Uterus (tissue), 4 donors: Measurements from ENCODE around the gene GALNT1. TPM values are rescaled to one million over a fixed set of nuclear protein-coding genes. Genes with fewer than 3 reads are reported as not detected.

ENCODE experiments used
- DNase-seq, 2 donors: peaks; one replicate each; pipeline ENCODE4 v3.0.0-alpha.2; 2019 to 2020
- H3K27ac ChIP-seq, 2 donors: fragments of 200-600 bp; sonication (generic); 1 replicate in 1 of 2; 2 replicates in 1 of 2; pipeline ENCODE4 v1.5.1; 2016 to 2018
- H3K27me3 ChIP-seq, 2 donors: fragments of 200-600 bp; sonication (generic); one replicate each; pipeline ENCODE4 v1.5.1; 2018 to 2019; ENCODE audit warnings: control low read depth in 1 of 2
- H3K36me3 ChIP-seq, 2 donors: fragments of 200-600 bp; sonication (generic); one replicate each; pipeline ENCODE4 v1.5.1; 2019; ENCODE audit warnings: control low read depth in 1 of 2
- H3K4me1 ChIP-seq, 2 donors: fragments of 200-600 bp; sonication (generic); one replicate each; pipeline ENCODE4 v1.5.1; 2018 to 2019; ENCODE audit warnings: control low read depth in 1 of 2
- H3K4me3 ChIP-seq, 2 donors: fragments of 200-600 bp; sonication (generic); 1 replicate in 1 of 2; 2 replicates in 1 of 2; pipeline ENCODE4 v1.5.1; 2018 to 2019; ENCODE audit warnings: mild to moderate bottlenecking in 1 of 2
- H3K9me3 ChIP-seq, 2 donors: fragments of 200-600 bp; sonication (generic); one replicate each; pipeline ENCODE4 v1.5.1; 2019; ENCODE audit warnings: control low read depth in 1 of 2
- POLR2A ChIP-seq, 2 donors: fragments of 450-650 bp; IDR thresholded peaks; one replicate each; pipeline ENCODE4 v1.6.1; 2016; ENCODE audit warnings: antibody characterized with exemption in 2 of 2, mild to moderate bottlenecking in 1 of 2, moderate library complexity in 1 of 2
- intact Hi-C: fragments of 100-400 bp; cut with DNase I; formaldehyde crosslinking; loops from one replicate; pipeline ENCODE4 v1.15.1; 2023; ENCODE audit warnings: low total_unique reads
- total RNA-seq, 4 donors: library from RNA; depleted of rRNA in 3 of 4; stranded (reverse); fragments of >200 nt in 3 of 4; gene quantifications; one replicate each; pipeline versions ENCODE4 v1.1.0 to v1.2.4, GENCODE V29; 2014 to 2023
- TF ChIP-seq, protein P1 (sequence below), 4 experiments: fragments of 200-600 bp in 2 of 4; fragments of 450-650 bp in 2 of 4; sonication (generic) in 2 of 4; IDR thresholded peaks; one replicate each; pipeline ENCODE4 v1.5.1; 2016 to 2019; ENCODE audit warnings: antibody characterized with exemption in 4 of 4, mild to moderate bottlenecking in 2 of 4, moderate library complexity in 1 of 4
- donor health status: DM: yes; HTN: yes; CAD: no.

GALNT1 gene
- total RNA-seq, 4 donors from 2014 or later = 13.6 to 98.2 (median 33.3) TPM

DNA sequence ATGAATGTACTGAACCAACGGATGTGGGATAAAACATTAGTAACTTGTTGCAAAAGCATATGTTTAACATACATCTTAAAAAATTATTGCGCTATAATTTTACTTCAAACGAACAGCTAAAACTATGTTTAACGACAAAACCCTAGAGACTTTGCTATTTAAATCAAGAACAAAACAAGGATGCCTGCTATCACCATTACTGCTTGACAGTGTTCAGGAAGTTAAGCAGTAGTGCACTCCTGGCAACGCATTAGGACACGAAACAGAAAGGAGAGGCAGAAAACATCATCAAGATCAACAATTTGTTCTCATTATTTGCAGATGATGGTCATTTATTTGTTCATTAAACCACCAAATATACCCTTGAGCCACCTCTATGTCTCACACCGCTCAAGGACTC lies 151.9 kb downstream of the GALNT1 start:
- H3K27ac ChIP-seq = no peak overlapping the region
- no peak overlapping the region for H3K4me3 ChIP-seq
- H3K27me3 ChIP-seq = no peaks in the 10 kb centered on the region
- DNase-seq = no peak
- H3K36me3 ChIP-seq = no peaks in the 10 kb centered on the region
- TF ChIP-seq, protein P1, sequence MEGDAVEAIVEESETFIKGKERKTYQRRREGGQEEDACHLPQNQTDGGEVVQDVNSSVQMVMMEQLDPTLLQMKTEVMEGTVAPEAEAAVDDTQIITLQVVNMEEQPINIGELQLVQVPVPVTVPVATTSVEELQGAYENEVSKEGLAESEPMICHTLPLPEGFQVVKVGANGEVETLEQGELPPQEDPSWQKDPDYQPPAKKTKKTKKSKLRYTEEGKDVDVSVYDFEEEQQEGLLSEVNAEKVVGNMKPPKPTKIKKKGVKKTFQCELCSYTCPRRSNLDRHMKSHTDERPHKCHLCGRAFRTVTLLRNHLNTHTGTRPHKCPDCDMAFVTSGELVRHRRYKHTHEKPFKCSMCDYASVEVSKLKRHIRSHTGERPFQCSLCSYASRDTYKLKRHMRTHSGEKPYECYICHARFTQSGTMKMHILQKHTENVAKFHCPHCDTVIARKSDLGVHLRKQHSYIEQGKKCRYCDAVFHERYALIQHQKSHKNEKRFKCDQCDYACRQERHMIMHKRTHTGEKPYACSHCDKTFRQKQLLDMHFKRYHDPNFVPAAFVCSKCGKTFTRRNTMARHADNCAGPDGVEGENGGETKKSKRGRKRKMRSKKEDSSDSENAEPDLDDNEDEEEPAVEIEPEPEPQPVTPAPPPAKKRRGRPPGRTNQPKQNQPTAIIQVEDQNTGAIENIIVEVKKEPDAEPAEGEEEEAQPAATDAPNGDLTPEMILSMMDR (IDR thresholded peaks at IDR 0.05) = no peak
- no peak for TF ChIP-seq POLR2A (IDR thresholded peaks at IDR 0.05)
- H3K9me3 ChIP-seq = no peaks in the 10 kb centered on the region
- H3K4me1 ChIP-seq = no peaks in the 10 kb centered on the region
- intact Hi-C loops = no loop called here

DNA sequence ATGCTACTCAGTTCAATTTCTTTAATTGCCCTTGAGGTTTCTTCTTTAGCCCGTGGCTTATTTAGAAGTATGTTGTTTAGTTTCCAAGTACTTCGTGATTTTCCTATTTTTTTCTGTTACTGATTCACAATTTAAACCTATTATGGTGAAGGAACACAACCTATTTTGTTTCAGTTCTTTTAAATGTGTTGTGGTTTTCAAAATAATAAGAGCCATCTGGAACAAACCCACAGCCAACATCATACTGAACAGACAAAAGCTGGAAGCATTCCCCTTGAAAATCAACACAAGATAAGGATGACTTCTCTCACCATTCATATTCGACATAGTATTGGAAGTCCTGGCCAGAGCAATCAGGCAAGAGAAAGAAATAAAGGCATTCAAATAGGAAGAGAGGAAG lies 155.2 kb downstream of the GALNT1 start:
- Histone ChIP-seq H3K9me3 (no peaks in the 10 kb centered on the region), H3K27ac (no peak overlapping the region), H3K4me1 (no peaks in the 10 kb centered on the region), H3K4me3 (no peak overlapping the region), H3K27me3 (no peaks in the 10 kb centered on the region), H3K36me3 (no peaks in the 10 kb centered on the region)
- intact Hi-C loops = no loop called here
- no peak for DNase-seq
- TF ChIP-seq POLR2A (IDR thresholded peaks at IDR 0.05) = no peak
- TF ChIP-seq, protein P1 (IDR thresholded peaks at IDR 0.05) = no peak

DNA sequence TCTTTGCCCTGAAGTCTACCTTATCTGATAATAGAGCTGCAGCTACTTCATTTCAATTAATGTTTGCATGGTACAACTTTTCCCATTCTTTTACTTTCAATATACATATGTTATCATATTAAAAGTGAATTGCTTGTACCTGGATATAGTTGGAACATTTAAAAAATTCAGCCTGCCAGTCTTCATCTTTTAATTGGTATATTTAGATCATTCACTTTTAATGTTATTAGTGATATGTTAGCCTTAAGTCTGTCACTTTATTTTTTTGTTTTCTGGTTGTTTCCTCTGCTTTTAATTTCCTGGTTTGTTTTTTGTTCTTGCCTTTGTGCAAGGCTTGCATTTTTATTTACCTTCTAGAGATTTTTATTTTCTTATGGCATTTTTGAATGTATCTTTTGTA lies 158.2 kb downstream of the GALNT1 start:
- H3K4me3 ChIP-seq = no peak overlapping the region
- intact Hi-C loops = no loop called here
- no peak overlapping the region for H3K27ac ChIP-seq
- no peaks in the 10 kb centered on the region for H3K27me3 ChIP-seq
- TF ChIP-seq POLR2A (IDR thresholded peaks at IDR 0.05) = no peak
- TF ChIP-seq, protein P1 (IDR thresholded peaks at IDR 0.05) = no peak
- H3K36me3 ChIP-seq = no peaks in the 10 kb centered on the region
- no peaks in the 10 kb centered on the region for H3K9me3 ChIP-seq
- DNase-seq = no peak
- H3K4me1 ChIP-seq = no peaks in the 10 kb centered on the region

DNA sequence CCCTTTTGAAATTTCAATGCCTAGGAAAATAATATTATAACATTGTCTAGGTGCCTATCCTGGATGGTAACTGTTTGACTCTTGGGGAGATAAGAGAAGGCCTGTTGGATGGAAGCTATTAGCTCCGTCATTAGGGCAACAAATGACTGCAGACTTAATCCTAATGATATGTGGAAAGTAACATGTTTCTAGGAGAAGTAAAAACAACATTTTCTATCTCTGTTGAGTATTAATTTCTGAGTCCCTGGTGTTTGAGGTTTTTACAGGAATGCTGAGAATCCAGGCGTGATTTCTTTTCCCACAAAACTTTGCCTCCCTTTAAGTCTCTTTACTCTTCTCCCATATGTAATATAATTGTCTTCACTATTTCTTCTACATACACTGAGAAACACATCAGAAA lies 159.1 kb downstream of the GALNT1 start:
- Histone ChIP-seq H3K36me3 (no peaks in the 10 kb centered on the region), H3K4me1 (no peaks in the 10 kb centered on the region), H3K27me3 (no peaks in the 10 kb centered on the region), H3K27ac (no peak overlapping the region), H3K9me3 (no peaks in the 10 kb centered on the region), H3K4me3 (no peak overlapping the region)
- TF ChIP-seq, protein P1 (IDR thresholded peaks at IDR 0.05) = no peak
- no peak for TF ChIP-seq POLR2A (IDR thresholded peaks at IDR 0.05)
- DNase-seq = no peak
- intact Hi-C loops = no loop called here

DNA sequence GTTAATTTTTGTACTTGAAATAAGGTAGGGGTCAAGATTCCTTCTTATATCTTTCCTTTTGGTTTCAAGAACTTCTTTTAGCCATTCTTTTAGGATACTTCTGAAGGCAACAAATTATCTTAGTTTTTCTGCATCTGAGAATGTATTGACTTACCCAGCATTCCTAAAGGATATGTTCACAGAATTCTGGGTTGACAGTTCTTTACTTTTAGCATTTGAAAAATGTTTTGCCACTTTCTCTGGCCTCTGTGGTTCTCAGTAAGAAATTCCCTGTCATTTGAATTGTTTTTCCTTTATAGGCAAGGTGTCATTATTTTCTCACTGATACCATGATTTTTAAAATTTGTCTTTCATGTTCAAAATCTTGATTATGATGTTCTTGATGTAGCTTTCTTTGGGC lies 162.4 kb downstream of the GALNT1 start:
- intact Hi-C loops = no loop called here
- H3K9me3 ChIP-seq = no peaks in the 10 kb centered on the region
- no peak for DNase-seq
- no peaks in the 10 kb centered on the region for H3K36me3 ChIP-seq
- H3K4me3 ChIP-seq = no peak overlapping the region
- no peaks in the 10 kb centered on the region for H3K27me3 ChIP-seq
- H3K27ac ChIP-seq = no peak overlapping the region
- TF ChIP-seq, protein P1 (IDR thresholded peaks at IDR 0.05) = no peak
- TF ChIP-seq POLR2A (IDR thresholded peaks at IDR 0.05) = no peak
- H3K4me1 ChIP-seq = no peaks in the 10 kb centered on the region
